Activated effector memory CD4-positive, alpha-beta T cell treated with Interleukin-2 at 50 U/mL for 16 hours (primary cell): ENCODE results near the gene GCM1.
"Not testable (repeated sequence)": the region's sequence is repeated elsewhere in the genome, so short reads cannot be mapped to it uniquely, and the experiment has no call there.

Source experiments
- DNase-seq: peaks from one replicate; pipeline ENCODE4 v3.0.0-alpha.2; 2020

The GCM1 gene, protein sequence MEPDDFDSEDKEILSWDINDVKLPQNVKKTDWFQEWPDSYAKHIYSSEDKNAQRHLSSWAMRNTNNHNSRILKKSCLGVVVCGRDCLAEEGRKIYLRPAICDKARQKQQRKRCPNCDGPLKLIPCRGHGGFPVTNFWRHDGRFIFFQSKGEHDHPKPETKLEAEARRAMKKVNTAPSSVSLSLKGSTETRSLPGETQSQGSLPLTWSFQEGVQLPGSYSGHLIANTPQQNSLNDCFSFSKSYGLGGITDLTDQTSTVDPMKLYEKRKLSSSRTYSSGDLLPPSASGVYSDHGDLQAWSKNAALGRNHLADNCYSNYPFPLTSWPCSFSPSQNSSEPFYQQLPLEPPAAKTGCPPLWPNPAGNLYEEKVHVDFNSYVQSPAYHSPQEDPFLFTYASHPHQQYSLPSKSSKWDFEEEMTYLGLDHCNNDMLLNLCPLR

DNA sequence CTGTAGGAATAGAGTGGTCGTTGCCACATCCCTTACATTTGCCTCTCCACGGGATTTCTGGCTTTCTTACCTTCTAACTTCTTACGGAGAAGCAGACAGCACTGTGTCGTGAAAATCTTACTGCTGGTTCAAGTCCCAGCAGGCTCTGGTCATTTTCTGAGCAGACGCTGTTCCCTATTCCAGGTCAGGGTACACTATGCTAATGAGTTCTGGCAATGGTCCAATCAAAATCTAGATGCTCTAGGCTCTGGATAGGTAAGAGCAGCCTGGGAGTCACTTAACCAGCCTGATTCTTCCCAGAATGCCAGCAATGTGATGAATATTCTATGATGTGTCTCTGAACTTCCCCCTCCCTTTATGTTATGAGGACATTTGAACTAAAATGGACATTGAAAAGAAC is at the start of gene GCM1:
GCM1 (minus strand) TSS at position 158 of the 400 bp plus-strand sequence. CDS start 3,209 bp downstream, outside the sequence.
- DNase-seq, result no peak

DNA sequence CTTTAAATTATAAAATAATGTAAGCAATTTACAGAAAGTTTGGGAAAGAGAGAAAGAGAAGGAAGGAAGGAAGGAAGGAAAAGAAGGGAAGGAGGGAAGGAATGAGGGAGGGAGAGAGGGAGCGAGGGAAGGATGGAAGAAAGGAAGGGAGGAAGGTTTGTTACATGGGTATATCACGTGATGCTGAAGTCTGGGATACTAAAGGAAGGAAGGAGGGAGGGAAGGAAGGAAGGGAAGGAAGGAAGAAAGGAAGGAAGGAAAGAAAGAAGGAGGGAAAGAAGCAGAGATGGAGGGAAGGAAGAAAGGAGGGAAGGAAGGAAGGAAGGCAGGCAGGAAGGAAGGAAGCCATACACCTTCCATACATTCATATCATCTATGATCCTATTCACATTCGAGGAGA is 48.9 kb upstream of the GCM1 start:
- no peak for DNase-seq

DNA sequence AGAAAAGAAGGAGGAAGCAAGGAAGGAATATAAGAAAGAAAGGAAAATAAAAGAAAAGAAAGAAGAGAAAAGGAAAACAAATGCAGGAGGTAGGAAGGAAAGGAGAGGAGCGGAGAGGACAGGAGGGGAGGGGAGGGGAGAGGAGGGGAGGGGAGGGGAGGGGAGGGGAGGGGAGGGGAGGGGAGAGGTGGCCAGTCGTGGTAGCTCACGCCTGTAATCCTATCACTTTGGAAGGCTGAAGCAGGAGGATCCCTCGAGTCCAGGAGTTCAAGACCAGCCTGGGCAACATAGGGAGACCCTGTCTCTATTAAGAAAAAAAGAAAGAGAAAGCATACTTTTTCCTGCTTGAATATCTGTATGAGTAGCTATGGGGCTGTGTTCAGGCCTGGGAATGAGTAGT is 46.4 kb upstream of the GCM1 start:
- DNase-seq, result no peak

DNA sequence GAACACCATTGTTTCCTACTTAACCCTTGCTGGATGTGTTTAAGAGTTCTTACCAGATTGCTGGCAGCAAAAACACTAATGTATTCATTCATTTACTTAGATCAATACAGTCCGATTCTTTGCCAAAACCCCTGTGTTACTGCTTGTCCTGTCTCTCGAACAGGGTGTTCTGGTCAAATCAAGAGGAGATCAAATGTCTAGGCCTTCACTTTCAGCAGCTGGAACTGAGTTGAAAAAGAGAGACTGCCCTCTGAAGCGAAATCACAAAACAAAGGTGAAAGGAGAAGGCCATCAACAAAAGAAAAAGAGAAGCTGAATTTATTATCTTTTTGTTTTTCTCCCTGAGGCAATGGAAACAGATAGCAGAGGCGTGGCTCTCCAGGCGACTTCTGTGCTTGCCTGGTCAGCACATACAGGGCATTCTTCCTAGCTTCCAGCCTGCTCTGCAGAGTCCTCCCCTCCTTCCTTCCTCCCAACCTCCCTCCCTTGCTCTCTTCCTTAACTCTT is 44.1 kb upstream of the GCM1 start:
- no peak for DNase-seq

DNA sequence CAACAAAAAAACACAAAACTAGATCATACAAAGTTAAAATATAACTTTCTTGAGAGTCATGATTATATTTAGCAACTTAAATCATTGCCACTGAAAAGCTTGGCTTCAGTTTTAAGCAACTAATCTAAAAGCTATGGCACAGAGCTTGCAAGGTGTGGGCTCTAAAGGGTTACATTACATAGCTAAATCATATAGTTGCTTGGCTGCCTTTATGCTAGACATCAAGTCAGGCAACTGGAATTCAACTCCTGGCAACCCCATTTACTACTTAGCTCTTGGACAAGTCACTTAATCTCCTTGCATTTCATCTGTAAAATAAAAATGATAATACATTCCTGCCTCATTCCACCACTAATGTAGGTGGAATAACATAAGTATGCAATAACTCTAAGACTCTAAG is 40.9 kb upstream of the GCM1 start:
- no peak for DNase-seq

DNA sequence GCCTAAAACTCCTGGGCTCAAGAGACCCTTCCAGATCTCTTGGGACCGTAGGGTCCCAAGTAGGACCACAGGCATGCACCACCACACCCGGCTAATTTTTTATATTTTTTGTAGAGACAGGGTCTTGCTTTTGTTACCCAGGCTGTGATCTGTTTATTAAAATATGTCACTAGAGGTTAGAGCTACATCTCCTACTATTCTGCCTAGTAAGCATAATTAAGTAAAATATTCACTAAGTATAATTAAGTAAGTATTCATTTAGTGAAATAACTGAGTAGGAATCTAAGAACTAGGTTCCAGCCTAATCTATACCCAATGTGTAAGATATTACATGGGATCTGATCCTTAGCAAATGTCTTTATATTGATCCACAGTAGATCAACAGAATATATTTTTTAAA is 40.2 kb upstream of the GCM1 start:
- DNase-seq, result no peak

DNA sequence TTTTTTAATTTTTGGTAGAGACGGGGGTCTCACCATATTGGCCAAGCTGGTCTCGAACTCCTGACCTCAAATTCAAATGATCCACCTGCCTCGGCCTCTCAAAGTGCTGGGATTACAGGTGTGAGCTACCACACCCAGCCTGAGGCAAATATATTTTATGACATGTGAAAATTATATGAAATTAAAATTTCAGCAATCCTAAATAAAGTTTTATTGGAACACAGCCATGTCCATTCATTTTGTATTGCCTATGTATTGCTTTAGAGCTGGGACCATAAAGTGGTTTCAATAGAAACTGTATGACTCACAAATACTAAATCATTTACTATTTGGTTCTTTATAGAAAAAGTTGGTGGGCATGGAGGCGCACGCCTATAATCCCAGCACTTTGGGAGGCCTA is 32.0 kb upstream of the GCM1 start:
- DNase-seq, result no peak

DNA sequence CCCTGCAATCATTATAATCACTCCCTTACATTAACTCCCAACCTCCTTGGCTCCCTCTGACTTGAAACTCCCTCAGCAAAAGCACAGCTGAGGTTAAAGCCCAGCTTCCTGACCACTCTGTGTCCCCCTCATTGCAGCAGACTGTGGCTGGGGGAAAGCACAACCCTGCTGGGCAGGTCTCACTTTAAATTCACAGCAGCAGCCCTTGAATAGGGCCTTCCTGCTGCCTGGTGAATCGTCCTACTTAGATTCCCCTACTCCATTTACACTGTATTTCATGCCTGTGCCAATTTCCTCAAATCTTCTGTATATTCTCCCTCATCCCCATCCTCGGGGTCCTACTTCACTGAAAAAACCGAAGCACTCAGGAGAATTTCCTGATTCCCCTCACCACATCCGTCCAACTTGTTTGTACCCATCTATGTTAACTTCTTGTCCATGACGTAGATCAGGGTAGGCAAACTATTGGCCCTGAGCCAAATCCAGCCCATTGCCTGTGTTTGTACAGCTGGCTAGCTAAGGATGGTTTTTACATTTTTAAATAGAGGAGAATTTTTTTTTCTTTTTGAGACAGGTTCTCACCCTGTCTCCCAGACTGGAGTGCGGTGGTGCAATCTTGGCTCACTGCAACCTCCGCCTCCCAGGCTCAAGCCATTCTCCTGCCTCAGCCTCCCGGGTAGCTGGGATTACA is 31.5 kb upstream of the GCM1 start:
- DNase-seq, result no peak

DNA sequence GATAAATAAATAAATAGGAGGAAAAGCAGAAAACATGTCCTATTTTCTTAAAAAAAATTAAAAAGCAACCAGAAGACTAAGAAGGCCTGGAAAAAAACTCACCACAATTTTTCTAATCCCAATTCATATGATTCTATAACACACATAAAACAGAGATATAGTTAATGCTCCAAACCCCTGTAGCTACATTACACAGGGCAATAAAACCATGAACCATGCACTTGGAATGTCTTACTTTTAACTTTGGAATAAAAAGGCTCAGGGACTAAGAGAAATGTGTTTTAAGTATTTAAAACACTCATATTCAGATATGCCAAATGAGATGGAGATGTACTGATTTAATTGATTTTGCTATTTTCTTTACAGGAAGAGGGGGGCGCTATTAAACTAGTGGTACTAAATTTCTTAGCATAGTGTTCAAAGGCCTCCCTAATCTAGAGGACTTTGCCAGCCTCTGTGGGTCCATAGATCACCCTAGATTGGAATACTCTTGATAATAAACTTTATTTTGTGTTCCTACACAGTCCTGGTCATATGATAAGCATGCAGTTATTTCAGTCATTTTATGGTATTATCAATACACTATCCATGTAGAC is 30.3 kb upstream of the GCM1 start:
- no peak for DNase-seq

DNA sequence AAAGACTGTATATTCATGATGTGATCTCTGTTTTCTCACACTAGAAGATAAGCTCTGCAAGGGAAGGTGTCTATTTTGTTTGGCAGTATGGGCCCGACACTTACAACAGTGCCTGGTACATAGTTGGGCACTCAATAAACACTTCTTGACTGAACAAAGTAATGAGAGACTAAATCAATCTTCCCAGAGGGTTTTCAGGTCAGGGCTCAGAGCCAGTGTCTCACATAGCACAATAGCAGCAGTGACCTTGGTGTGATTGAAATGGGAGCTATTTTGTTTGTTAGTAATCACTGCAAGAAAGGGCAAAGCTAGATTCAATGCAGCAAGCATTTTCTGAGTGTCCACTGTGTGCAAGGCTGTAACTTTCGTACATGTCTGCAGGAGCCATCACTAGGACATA is 26.4 kb upstream of the GCM1 start:
- no peak for DNase-seq

DNA sequence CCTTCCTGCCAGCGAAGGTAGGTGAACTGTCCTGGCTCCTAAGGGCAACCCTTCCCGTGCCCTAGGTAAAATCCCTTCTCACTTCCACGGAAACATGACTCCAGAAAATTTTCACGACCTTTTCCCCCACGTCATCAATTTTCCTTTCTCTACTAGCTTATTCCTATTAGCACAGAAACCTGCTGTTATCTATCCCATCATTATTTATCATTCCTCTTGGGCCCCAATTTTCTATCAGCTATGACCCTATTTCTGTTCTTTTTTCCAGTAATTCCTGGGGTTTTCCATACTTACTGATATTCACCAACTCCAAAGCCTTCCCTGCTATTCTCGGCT is 23.8 kb upstream of the GCM1 start:
- DNase-seq, result no peak

DNA sequence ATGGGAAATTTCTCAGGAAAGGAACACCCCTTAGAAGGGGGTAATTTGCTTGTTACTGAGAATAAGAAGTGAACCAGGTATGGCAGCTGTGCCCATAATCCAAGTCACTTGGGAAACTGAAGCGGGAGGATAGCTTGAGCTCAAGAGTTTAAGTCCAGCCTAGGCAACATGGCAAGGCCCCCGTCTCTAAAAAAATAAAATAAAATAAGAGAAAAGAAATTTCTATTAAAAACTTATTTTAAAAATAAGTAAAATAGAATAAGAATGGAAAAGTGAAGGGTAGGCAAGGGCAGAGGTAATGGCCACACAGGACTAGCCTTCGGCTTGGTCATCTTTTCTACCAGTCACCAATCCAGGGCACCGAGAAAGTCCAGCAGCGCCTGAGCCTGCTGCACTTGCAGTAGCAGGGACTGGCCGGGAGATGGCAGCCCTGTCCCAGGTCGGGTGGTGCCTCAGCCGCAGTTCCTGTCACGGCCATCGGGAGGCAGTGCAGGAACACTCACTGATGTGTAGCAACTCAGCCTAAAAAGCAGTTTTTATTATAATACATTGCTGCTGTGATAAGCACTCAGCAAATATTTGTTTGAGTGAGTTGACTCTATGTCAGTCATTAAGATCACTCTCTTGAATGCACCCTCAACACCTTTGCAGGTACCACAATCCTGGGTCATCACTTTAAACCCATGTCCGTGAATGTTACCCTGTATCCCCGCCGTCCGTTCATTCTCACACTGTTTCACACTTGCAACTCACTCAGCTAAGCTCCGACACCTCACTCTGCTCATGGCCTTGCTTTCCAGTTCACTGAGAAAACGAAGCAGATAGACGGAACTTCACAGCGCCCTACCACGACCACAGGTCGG is 23.2 kb upstream of the GCM1 start:
- DNase-seq, result peak; percentile 83

DNA sequence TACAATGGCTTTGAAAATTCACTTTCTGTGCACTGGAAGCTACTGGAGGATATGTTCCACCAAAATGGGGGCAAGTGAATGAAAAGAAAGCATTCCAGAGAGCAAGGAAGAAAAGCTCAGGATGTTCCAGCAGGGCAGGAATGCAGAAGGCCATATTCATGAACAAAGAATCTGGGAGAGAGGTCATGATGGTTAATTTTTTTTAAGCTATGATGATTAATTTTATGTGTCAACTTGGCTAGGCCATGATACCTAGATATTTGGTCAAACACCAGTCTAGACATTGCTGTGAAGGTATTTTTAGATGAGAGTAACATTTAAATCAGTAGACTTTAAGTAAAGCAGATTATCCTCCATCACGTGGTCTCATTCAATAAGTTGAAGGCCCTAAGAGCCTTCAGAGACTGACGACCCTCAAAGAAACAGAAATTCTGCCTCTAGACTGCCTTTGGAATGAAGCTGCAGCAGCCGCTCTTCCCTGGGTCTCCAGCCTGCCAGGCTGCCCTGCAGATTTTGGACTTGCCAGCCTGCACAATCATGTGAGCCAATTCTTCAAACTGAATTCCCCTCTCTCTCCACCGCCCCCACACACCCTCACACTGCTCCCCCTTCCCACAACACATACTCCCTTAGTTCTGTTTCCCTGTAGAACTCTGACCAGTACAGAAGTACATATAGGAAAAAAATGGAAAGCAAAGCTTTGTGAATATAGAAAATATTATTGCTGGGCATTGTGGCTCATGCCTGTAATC is 20.1 kb upstream of the GCM1 start:
- DNase-seq, result no peak

DNA sequence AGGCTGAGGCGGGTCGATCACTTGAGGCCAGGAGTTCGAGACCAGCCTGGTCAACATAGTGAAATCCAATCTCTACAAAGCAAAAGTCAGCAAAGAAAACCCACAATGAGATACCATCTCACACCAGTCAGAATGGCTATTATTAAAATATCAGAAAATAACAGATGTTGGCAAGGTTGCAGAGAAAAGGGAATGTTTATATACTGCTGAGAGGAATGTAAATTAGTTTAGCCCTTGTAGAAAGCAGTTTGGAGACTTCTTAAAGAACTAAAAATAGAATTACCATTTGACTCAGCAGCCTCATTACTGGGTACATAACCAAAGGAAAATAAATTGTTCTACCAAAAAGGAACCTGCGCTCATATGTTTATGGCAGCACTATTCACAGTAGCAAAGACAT is 16.7 kb upstream of the GCM1 start:
- DNase-seq, result no peak

DNA sequence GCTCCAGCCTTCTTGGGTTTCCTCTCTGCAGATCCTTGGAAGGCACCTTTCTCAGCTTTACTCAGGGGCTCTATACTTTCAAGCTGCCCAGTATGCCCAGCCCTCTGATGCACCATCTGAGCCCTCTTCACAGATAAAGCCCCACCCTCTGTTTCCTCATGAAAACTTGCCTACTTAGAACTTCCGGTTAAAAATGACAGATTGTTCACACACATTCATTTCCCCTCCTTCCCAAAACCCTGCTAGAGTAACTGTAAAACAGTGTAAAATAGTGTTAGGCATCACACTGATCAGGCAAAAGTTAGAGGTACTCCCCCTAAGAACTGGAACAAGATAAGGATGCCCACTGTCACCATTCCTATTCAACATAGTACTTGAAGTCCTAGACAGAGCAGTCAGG is 14.0 kb upstream of the GCM1 start:
- DNase-seq, result no peak

DNA sequence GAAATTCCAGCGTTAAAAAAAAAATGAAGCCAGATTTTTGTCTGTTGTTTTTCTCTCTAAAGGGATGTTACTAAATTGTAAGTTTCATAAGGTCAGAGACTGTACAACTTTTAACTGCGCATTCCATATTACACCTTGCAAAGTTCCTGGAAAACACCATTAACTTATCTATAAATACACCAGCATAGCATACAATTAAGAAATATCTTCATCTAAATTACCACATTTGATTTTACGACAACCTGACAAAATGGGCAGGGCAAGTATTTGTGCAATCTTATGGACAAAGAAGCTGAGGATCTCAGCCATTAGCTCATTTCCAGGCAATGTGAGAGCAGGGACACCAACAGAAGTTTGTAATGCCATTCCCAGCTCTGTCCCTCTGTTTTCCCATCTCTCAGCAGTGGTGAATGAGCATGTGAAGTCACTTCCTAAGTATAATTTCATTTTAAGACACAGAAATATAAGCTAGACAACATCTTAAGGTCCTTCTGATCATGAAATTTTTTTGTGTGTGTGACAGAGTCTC is 12.9 kb upstream of the GCM1 start:
- DNase-seq, result no peak

DNA sequence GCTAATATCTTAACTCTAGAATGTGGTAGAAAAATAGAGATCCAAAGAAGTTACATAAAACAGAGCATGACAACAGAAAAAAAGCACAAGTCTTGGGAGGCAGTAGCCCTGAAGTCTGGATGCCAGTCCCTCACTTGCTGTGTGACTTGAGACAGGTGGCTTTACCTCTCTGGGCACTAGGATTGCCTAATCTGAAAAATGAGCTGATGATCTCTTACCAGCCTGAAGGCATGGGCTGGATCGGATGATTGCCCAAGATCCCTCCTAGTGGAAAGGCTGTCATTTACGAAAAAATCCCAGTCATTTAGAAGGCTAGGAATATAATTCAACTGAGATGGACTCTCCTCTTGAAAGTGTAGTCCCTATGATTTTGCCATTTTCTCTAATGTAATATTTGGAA is 10.9 kb upstream of the GCM1 start:
- no peak for DNase-seq

DNA sequence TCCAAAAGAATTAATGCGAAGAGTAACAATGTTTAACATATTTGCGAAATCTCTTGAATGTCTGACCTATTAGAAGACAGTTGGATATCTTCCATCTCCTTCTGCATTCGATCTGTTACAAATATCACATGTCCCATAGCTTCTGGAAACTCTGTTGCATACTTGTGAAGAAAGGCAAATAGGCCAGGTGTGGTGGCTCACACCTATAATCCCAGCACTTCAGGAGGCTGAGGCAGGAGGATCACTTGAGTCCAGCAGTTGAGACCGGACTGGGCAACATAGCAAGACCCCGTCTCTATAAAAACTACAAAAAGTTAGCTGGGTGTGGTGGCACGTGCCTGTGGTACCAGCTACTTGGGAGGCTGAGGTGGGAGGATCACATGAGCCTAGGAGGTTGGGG is 9.4 kb upstream of the GCM1 start:
- DNase-seq, result not testable (repeated sequence)

DNA sequence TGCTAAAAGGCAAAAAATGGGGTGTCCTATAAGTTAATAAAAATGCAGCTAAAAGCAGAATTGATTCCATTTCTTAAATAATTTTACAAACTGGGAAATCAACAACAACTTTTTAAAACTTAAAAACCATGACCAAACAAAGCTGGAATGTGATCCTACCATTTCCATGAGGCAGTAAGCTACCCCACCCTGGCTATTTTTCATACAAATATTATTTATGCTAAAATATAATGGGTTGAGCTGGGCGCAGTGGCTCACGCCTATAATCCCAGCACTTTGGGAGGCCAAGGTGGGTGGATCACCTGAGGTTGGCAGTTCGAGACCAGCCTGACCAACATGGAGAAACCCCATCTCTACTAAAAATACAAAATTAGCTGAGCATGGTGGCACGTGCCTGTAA is 6.6 kb upstream of the GCM1 start:
- DNase-seq, result not testable (repeated sequence)

DNA sequence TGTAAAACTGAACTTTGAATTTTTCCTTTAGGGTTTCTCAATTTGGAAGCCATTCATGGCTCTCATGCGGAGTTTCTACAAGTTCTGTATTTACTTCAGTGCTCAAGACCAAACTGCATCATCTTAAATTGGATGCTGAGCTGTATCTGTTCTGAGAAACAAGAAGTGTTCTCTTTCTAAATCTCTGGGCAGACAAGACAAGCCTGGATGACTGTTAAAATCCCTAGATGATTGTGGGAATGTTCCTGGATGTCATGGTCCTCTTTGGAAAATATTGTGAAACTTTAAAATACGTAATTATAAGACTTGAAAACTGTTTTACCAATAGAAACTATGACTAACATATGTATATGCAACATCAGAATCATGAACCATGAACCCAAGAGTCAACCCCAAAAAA is 6.2 kb upstream of the GCM1 start:
- no peak for DNase-seq

DNA sequence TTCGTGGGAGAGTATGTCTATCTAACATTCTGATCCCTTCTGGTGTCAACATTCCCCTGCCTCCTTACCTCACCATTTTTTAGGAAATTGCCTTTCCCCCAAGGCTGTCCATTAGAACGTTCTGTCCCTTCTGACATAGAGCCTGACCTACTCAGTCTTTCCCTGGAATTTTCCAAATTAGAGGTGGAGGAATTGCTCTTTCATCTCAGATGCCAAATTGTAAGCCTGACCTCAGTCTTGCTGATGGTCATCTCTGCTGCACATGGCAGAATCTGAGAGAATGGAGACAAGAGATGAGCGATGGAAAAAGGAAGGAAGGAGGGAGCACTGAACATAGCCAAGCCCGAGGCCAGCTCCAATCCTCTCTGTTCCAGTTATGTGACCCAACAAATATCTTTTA is 5.4 kb upstream of the GCM1 start:
- DNase-seq, result no peak

DNA sequence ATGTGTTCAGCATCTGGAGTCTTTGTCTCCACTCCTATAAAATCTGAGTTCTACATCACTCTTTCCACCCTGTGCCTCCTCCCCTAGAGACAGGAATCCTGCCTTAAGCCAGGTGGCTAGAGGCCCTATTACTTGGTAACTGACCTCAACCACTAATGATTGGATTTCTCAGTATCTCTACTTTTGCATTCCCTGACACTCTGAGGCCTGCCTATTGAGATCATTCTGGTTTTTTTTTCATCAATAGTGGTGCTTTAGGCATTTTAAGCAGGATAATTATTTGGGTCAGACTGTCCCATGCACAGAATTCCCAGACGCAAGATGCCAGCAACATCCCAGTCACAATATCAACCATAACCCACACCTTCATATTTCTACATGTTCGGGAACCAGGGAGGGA is 3.9 kb upstream of the GCM1 start:
- DNase-seq, result no peak
